LNCAP (cell line): ENCODE data around the gene TBC1D7.
A peak's percentile ranks its signal among the peaks of the same experiment; 100 is the strongest.

Source experiments
- TF ChIP-seq, protein P1 (sequence below): fragments of 450-650 bp; IDR thresholded peaks from 2 replicates; pipeline ENCODE4 v1.5.1; 2017; ENCODE audit warnings: mild to moderate bottlenecking

Gene TBC1D7

DNA sequence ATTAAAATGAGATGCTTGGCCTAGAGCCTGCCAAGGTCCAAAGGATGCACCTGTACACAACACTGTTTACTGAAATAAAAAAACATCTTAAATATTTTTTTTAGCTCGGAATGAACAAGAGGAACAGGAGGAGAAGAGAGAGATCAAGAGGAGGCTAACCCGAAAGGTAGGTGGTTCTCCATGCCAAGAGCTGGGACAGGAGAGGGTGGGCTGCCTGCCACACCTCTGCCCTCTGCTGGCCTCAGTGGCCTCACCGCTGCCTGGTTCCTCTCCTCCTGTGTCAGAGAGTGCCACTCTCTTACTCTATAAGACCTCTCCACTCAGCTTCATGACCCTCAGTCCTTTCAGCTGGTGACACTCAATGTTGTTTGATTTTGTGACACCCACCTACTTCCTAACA lies 50.2 kb downstream of the TBC1D7 start:
- TF ChIP-seq, protein P1, sequence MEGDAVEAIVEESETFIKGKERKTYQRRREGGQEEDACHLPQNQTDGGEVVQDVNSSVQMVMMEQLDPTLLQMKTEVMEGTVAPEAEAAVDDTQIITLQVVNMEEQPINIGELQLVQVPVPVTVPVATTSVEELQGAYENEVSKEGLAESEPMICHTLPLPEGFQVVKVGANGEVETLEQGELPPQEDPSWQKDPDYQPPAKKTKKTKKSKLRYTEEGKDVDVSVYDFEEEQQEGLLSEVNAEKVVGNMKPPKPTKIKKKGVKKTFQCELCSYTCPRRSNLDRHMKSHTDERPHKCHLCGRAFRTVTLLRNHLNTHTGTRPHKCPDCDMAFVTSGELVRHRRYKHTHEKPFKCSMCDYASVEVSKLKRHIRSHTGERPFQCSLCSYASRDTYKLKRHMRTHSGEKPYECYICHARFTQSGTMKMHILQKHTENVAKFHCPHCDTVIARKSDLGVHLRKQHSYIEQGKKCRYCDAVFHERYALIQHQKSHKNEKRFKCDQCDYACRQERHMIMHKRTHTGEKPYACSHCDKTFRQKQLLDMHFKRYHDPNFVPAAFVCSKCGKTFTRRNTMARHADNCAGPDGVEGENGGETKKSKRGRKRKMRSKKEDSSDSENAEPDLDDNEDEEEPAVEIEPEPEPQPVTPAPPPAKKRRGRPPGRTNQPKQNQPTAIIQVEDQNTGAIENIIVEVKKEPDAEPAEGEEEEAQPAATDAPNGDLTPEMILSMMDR: peak; percentile 41; the same call in 1 of the 2 replicates

- TF ChIP-seq, protein P1: no peak
Observed at GRCh38 chr6:13277231-13277630, 51.1 kb downstream of the TBC1D7 start.

- TF ChIP-seq, protein P1: no peak
Observed at GRCh38 chr6:13275435-13275989, 52.8 kb downstream of the TBC1D7 start.

- TF ChIP-seq, protein P1: no peak
Observed at GRCh38 chr6:13274707-13275434, 53.5 kb downstream of the TBC1D7 start.

DNA sequence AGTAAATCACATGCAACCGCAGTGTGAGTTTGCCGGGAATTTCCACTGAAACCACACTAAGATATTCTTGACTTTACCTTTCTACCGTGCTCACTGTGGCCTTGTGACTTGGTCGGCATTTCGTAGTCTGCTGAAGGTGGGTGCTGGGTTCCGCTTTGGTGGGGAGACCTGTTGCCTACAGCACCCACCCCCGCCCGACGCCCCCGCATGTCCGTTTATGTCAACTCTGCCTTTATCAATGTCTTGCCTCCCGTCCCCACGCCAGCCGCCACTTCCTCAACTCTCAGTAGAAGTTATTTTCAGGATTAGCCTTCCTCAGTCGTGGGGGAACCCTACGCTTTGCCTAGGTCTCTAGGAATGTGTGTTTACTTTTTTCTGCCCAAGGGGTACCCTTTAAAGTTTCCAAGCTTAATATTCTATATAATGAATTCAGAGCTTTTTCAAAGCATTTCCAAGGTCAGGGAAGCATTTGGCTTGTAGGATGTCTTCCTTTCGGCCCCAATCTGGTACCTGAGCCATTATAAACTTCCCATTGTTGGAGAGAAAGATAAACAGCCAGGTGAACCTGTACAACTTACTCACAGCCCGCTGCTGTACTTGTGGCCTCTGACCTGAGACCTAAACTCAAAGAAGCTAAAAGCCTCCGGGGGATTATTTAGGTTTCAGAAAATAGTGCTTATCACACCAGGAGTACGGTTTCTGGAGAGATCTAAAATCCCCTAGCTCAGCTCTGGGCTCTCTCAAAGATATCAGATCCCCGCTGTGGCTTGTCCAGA lies 54.2 kb downstream of the TBC1D7 start:
- TF ChIP-seq, protein P1: no peak

DNA sequence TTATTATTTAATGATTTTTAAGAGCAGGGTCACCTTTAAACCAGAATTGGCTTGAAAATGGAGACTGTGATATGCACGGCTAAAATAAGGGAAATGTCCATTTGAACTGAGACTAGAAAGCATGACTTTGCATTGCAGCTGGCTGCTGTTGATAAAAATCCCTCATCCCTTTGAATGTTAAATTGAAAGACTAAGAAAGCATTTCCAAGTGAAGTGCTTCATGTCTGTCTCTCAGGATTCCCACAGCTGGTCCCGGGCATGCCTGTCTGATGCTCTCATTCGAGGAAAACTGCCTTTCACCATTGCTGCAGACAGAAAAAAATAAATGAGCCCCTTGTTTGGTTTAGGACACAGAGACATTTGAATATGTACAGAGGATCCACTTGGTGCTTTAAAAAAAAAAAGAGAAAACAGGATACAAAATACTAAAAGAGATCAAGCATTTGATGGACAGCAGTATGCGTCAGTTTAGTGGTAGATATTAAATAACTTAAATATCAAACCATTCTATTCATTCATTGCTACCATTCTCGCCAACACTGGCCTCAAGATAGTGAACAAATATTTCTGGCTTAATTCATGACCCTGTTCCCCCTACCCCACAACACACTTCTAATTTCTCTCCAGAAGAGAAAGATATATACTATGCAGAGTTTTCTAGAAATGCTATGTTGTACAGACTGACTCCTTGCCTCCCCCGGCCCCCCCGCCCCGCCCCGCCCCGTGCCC lies 55.0 kb downstream of the TBC1D7 start:
- TF ChIP-seq, protein P1: no peak
